NT2/D1 (cell line): ENCODE data around the gene KCNQ1.

Source experiments
- DNase-seq: peaks from one replicate; pipeline ENCODE4 v3.0.0-alpha.2; 2011; ENCODE audit warnings: low read depth, low spot score
- H3K27me3 ChIP-seq: 2 replicates; pipeline ENCODE4 v1.6.0; 2011; ENCODE audit warnings: mild to moderate bottlenecking; ENCODE audit not compliant: insufficient read length, insufficient read depth
- H3K36me3 ChIP-seq: 2 replicates; pipeline ENCODE4 v1.6.1; 2011; ENCODE audit warnings: mild to moderate bottlenecking, low read length, mixed read lengths; ENCODE audit not compliant: insufficient read depth, insufficient read length
- H3K4me1 ChIP-seq: 2 replicates; pipeline ENCODE4 v1.5.1; 2011; ENCODE audit not compliant: insufficient read depth, insufficient read length
- H3K4me3 ChIP-seq: 2 replicates; pipeline ENCODE4 v1.5.1; 2011; ENCODE audit warnings: low read depth; ENCODE audit not compliant: insufficient read length
- H3K9ac ChIP-seq: 2 replicates; pipeline ENCODE4 v1.6.0; 2011; ENCODE audit warnings: low read depth; ENCODE audit not compliant: insufficient read length
- H3K9me3 ChIP-seq: 2 replicates; pipeline ENCODE4 v1.5.1; 2011; ENCODE audit warnings: mild to moderate bottlenecking, low read length; ENCODE audit not compliant: insufficient read depth
- SUZ12 ChIP-seq: IDR thresholded peaks from 2 replicates; pipeline ENCODE4 v1.6.1; 2011; ENCODE audit not compliant: insufficient read length, insufficient read depth; ENCODE audit errors: extremely low read depth
- YY1 ChIP-seq: IDR thresholded peaks from 2 replicates; pipeline ENCODE4 v1.6.1; 2011; ENCODE audit not compliant: insufficient read length, insufficient read depth
- ZNF274 ChIP-seq: IDR thresholded peaks from 2 replicates; pipeline ENCODE4 v1.6.1; 2011; ENCODE audit warnings: mild to moderate bottlenecking, low read depth, low read length

KCNQ1 gene

GRCh38 chr11:2593393-2593950 lies 148.7 kb downstream of the KCNQ1 start:
- Histone ChIP-seq H3K27me3 (peaks cover 98% of the 10 kb centered on the region), H3K9me3 (peaks cover 32% of the 10 kb centered on the region)
- TF ChIP-seq ZNF274, result no peak
- no peak for TF ChIP-seq SUZ12
- no peak for TF ChIP-seq YY1

GRCh38 chr11:2594267-2594666 lies 149.5 kb downstream of the KCNQ1 start:
- H3K36me3 ChIP-seq, result no peaks in the 10 kb centered on the region
- H3K9me3 ChIP-seq, result peaks cover 38% of the 10 kb centered on the region
- no peaks in the 10 kb centered on the region for H3K4me1 ChIP-seq
- TF ChIP-seq ZNF274, result no peak
- TF ChIP-seq YY1, result no peak
- TF ChIP-seq SUZ12, result no peak
- DNase-seq, result no peak
- H3K4me3 ChIP-seq, result no peak overlapping the region
- no peak overlapping the region for H3K9ac ChIP-seq
- peaks cover 98% of the 10 kb centered on the region for H3K27me3 ChIP-seq

More at GRCh38 chr11:2593393-2593950, 148.7 kb downstream of the KCNQ1 start:
- no peak overlapping the region for H3K9ac ChIP-seq
- no peak overlapping the region for H3K4me3 ChIP-seq
- H3K36me3 ChIP-seq, result no peaks in the 10 kb centered on the region
- no peak for DNase-seq
- no peaks in the 10 kb centered on the region for H3K4me1 ChIP-seq

- Histone ChIP-seq H3K27me3 (peaks cover 96% of the 10 kb centered on the region), H3K36me3 (no peaks in the 10 kb centered on the region), H3K4me1 (no peaks in the 10 kb centered on the region), H3K9ac (no peak overlapping the region), H3K4me3 (no peak overlapping the region), H3K9me3 (peaks cover 38% of the 10 kb centered on the region)
- TF ChIP-seq YY1 (no peak), ZNF274 (no peak), SUZ12 (no peak)
- DNase-seq, result no peak
Measured at GRCh38 chr11:2595204-2595603, 150.4 kb downstream of the KCNQ1 start.

- no peak for TF ChIP-seq SUZ12
- no peak for TF ChIP-seq ZNF274
- Histone ChIP-seq H3K9me3 (peaks cover 25% of the 10 kb centered on the region), H3K9ac (no peak overlapping the region), H3K27me3 (peaks cover 94% of the 10 kb centered on the region), H3K4me1 (no peaks in the 10 kb centered on the region), H3K4me3 (no peak overlapping the region), H3K36me3 (no peaks in the 10 kb centered on the region)
- DNase-seq, result no peak
Measured at GRCh38 chr11:2599561-2600189, 154.9 kb downstream of the KCNQ1 start.

GRCh38 chr11:2609345-2609744 lies 164.5 kb downstream of the KCNQ1 start:
- Histone ChIP-seq H3K36me3 (no peaks in the 10 kb centered on the region), H3K4me1 (no peaks in the 10 kb centered on the region), H3K9me3 (peaks cover 25% of the 10 kb centered on the region), H3K9ac (no peak overlapping the region), H3K27me3 (peaks cover 93% of the 10 kb centered on the region), H3K4me3 (no peak overlapping the region)
- no peak for DNase-seq
- TF ChIP-seq YY1, result no peak

GRCh38 chr11:2612884-2613571 lies 168.2 kb downstream of the KCNQ1 start:
- peaks cover 96% of the 10 kb centered on the region for H3K27me3 ChIP-seq
- TF ChIP-seq SUZ12 (no peak), ZNF274 (no peak), YY1 (no peak)
- DNase-seq, result no peak

GRCh38 chr11:2621894-2622293 lies 177.1 kb downstream of the KCNQ1 start:
- no peaks in the 10 kb centered on the region for H3K4me1 ChIP-seq
- H3K9ac ChIP-seq, result no peak overlapping the region
- TF ChIP-seq SUZ12 (no peak), ZNF274 (no peak), YY1 (no peak)
- no peak overlapping the region for H3K4me3 ChIP-seq
- no peaks in the 10 kb centered on the region; the same call in 1 of the 2 replicates for H3K9me3 ChIP-seq
- no peaks in the 10 kb centered on the region for H3K36me3 ChIP-seq
- no peak for DNase-seq
- H3K27me3 ChIP-seq, result peaks cover 96% of the 10 kb centered on the region

More at GRCh38 chr11:2612884-2613571, 168.2 kb downstream of the KCNQ1 start:
- Histone ChIP-seq H3K36me3 (no peaks in the 10 kb centered on the region), H3K9ac (no peak overlapping the region), H3K4me1 (no peaks in the 10 kb centered on the region), H3K9me3 (peaks cover 25% of the 10 kb centered on the region), H3K4me3 (no peak overlapping the region)
